HG02763 (cell line): ENCODE results near the gene XRRA1.
A peak's percentile ranks its signal among the peaks of the same experiment; 100 is the strongest.
"Not testable (repeated sequence)": the region's sequence is repeated elsewhere in the genome, so short reads cannot be mapped to it uniquely, and the experiment has no call there.

Source experiments
- ATAC-seq: cut with Tn5 transposase; IDR thresholded peaks from one replicate; pipeline ENCODE4 v1.9.1; 2021; ENCODE audit warnings: mild to moderate bottlenecking, moderate library complexity; ENCODE audit not compliant: unreplicated experiment

The XRRA1 gene, protein sequence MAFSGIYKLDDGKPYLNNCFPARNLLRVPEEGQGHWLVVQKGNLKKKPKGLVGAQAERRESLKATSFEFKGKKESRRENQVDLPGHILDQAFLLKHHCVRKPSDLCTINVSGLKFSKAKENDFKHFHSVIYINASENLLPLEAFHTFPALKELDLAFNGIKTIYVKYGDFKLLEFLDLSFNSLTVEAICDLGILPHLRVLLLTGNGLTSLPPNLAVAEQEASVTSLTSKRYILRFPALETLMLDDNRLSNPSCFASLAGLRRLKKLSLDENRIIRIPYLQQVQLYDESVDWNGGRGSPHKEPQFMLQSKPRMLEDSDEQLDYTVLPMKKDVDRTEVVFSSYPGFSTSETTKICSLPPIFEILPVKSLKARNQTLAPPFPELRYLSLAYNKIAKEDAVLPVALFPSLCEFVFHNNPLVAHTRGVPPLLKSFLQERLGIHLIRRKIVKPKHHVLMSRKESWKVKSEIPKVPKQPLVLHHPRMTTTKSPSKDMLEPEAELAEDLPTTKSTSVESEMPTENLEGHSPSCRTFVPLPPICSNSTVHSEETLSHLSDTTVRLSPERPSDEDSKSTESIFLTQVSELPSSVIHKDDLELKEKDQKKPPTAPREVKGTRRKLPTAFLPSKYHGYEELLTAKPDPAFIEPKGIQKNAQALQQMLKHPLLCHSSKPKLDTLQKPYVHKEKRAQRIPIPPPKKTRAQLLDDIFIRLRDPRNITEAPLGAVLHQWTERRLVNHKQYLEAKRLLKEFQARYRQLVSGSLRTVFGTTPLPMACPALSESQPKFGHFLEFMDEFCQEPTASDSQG

DNA sequence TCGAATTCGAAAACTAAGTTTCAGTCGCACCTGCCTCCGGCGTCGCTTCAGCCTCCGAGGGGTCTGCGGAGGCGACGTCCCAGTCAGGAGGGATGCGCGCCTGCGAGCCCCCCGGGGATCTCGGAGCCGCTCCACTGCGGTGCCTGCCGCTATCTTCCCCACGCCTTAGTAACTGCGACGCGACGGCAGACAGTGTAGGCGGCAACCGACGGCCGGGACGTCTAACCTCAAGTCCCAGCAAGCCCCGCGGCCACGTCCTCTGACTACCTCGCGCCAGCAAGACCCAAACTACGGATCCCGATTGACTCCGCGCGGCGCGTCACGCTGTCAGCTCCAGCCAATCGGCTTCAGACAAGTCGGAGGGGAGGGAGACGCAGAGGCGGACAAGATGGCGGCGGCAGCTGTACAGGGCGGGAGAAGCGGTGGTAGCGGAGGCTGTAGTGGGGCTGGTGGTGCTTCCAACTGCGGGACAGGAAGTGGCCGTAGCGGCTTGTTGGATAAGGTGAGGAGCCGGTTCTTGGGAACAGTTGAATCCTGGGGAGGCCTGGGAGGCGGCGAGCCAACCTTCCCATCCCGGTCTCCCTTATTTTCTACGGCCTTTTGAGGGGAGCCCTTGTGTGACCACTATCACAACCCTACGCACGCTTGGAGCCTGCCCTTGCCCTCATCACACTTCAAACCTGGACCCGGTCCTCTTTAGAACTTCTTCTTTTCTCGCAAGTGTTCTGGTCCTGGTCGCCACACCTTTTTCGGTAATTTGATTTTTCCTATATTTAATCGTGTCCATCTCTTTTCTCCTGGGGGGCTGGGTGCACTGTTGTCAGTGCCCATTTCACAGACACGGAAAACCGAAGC lies at the start of gene XRRA1, which contains the start of gene SPCS2:
Gene XRRA1, minus strand, starts transcription at position 194 of the 855 bp plus-strand sequence. CDS start 8,213 bp downstream, outside the sequence.
Gene SPCS2, plus strand, starts transcription at position 369 of the 855 bp plus-strand sequence. Its CDS starts 20 bp downstream, at position 389.
- ATAC-seq: peak; percentile 93

DNA sequence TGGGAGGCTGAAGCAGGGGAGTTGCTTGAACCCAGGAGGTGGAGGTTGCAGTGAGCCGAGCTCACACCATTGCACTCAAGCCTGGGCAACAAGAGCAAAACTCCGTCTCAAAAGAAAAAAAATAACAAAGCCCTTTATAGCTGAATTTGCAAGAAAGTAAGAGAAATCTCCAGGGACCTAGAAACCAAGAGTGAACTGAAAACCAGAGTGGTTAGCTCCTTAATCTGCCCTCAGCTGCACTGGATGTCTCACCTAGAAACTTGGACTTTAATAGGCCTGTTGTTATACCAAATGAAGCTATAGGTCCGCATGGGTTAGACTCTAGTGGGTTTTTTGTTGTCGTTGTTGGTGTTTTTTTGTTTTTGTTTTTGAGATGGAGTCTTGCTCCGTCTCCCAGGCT lies 44.0 kb upstream of the XRRA1 start:
- no peak for ATAC-seq

- ATAC-seq: no peak
Measured at GRCh38 chr11:74990941-74991340, 42.0 kb upstream of the XRRA1 start.

DNA sequence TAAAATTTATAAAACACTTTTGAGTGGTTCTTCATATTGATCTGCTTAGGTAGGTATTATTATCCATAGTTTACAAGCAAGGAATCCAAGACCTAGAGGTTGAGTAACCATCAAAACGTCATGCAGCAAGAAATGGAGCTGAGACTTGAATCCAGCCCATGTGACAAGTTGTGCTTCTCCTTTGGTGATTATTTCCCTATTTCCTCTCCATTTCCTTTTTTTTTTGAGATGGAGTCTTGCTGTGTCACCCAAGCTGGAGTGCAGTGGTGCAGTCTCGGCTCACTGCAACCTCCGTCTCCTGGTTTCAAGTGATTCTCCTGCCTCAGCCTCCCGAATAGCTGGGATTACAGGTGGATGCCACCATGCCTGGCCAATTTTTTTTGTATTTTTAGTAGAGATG lies 41.3 kb upstream of the XRRA1 start:
- ATAC-seq: not testable (repeated sequence)

- ATAC-seq: peak; percentile 5
Measured at GRCh38 chr11:74989260-74989638, 40.4 kb upstream of the XRRA1 start.

GRCh38 chr11:74988541-74989259 lies 39.8 kb upstream of the XRRA1 start, which contains the start of gene NEU3:
NEU3 (plus strand) TSS chr11:74988933; CDS start chr11:74989061, 128 bp downstream.
- peak; percentile 78 for ATAC-seq

GRCh38 chr11:74984730-74985129 lies 35.8 kb upstream of the XRRA1 start:
- no peak for ATAC-seq

GRCh38 chr11:74984070-74984469 lies 35.2 kb upstream of the XRRA1 start:
- ATAC-seq: no peak

DNA sequence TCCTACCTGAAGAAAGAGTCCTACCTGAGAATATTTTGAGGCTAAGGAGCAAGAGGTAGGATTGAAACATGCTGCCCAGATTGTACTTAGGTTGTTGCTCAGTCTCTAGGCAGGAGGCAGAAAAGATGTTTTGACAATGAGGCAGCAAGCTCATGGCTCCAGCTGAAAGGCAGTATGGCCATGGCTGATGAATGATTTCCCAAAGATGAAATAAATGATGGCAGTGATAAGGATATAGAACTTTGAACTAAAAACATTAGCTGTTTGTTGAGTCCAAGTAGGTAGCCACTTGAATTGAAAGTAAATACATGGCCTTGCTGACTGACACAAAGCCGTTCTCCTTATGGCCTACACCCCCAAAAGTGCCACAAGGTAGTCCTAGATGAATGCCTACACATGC lies 33.0 kb upstream of the XRRA1 start:
- ATAC-seq: no peak

DNA sequence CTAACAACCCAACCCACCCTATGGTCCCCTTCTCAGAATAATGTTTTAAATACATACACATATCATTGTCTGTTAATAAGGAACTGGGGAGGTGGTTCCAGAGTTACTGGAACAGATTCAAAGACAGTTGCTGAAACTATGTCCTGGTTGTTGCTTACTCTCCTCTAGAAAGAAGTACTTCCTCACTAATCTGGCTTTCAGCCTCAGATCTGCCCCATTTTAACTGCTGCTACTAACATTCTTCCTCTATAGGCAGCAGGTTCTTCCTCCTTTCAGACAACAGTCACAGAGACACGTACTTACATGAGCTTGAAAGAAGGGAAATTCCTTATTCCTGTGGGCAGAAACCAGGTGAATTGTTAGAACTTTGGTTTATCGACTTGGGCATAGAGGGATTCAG lies 31.7 kb upstream of the XRRA1 start:
- no peak for ATAC-seq

GRCh38 chr11:74978041-74978440 lies 29.1 kb upstream of the XRRA1 start:
- no peak for ATAC-seq

- ATAC-seq: no peak
Measured at GRCh38 chr11:74971424-74971823, 22.5 kb upstream of the XRRA1 start.

DNA sequence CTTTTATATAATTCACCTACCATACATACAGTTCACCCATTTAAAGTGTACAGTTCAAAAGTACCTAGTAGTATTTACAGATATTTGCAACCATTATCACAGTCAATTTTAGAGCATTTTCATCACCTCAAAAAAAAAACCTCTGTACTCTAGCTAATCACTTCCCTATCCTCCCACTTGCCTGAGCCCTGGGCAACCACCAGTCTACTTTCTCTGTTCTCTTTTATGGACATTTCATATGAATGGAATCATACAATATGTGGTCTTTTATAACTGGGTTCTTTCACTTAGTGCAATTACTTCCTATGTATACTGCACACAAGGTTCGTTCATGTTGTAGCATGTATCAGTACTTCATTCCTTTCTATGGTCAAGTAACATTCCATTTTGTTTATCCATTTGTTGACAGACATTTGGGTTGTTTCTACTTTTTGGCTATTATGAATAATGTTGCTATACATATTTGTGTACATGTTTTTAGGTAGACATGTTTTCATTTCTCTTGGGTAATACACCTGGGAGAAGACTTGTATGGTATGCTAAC lies 22.0 kb upstream of the XRRA1 start:
- ATAC-seq: no peak

DNA sequence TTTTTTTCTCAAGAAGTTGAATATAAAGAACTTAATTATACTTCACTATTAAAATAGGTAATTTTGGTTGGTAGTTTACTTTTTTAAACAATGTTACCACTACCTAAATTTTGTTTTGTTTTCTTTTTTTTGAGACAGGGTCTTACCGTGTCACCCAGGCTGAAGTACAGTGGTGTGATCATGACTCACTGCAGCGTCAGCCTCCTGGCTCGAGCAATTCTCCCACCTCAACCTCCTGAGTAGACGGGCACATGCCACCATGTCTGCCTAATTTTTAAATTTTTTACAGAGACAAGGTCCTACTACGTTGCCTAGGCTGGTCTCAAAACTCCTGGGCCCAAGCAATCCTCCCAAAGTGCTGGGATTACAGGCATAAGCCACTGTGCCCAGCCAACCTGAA lies 17.8 kb upstream of the XRRA1 start:
- no peak for ATAC-seq

DNA sequence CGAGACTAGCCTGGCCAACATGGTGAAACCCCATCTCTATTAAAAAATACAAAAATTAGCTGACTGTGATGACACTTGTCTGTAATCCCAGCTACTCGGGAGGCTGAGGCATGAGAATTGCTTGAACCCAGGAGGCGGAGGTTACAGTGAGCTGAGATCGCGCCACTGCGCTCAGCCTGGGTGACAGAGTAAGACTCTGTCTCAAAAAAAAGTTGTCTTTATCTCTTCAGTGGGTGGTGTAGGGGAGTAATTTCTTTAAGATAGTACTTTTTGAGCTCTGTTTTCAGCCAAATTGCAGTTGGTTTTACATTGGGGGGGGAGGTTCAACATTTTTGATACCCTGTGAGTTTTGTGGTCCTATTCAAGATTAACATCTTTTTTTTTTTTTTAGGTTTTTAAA lies 11.2 kb upstream of the XRRA1 start:
- not testable (repeated sequence) for ATAC-seq

- no peak for ATAC-seq
Measured at GRCh38 chr11:74957937-74958629, 9.2 kb upstream of the XRRA1 start.

DNA sequence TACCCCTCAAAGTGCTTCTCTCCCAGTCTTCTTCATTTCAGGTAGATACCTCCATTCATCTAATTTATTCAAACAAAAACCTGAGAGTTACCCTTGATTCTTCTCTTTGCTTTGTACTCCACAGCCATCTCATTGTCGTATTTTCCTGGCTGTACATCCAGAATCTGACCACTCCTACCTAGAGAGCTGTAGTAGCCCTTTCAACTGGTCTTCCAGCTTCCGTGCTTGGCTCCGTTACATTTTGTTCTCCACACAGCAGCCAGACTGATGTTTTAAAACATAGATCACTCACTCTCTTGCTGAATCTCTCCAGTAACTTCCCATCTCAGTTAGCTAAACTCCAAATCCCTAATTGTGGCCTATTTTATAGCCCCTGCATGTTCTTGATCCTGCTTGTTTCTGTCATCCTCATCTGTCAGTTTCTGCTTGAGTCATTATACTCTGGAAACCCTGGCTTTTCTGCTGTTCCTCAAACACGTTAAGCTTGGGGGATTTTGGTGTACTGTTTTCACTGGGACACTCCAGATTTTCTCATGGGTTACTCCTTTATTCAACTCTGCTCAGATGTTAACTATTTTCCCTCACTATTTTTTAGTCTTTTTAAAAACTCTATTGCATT lies 7.6 kb upstream of the XRRA1 start:
- no peak for ATAC-seq

DNA sequence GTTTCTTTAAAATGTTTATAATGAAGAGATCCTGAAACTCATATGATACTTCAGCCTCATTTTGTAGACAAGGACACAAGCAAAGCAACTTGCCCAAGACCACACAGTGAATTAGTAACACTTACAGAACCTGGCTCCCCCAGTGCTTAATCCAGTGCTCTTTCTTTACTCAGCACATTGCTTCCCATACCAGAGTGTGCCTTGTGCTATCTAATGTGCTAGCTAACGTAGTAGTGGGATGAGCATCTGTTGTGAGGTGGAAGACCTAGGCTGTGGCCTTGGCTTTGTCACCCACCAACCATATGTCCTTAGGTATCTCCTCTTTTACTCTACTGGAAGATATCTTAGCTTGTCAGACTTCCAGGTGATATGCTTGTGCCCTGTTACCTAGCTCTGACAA lies 5.3 kb upstream of the XRRA1 start:
- ATAC-seq: no peak

GRCh38 chr11:74953451-74953850 lies 4.6 kb upstream of the XRRA1 start:
- no peak for ATAC-seq
